ENCODE data around the gene COL9A3. TPM values are rescaled to one million over a fixed set of nuclear protein-coding genes. Genes with fewer than 3 reads are reported as not detected.

COL9A3 gene
- total RNA-seq, 1 experiment from 2014 or later = 7.8 TPM

GRCh38 chr20:62795023-62795761 is 21.7 kb upstream of the COL9A3 start:
- no peak for DNase-seq (ENCODE audit: extremely low read depth, low read depth)

DNA sequence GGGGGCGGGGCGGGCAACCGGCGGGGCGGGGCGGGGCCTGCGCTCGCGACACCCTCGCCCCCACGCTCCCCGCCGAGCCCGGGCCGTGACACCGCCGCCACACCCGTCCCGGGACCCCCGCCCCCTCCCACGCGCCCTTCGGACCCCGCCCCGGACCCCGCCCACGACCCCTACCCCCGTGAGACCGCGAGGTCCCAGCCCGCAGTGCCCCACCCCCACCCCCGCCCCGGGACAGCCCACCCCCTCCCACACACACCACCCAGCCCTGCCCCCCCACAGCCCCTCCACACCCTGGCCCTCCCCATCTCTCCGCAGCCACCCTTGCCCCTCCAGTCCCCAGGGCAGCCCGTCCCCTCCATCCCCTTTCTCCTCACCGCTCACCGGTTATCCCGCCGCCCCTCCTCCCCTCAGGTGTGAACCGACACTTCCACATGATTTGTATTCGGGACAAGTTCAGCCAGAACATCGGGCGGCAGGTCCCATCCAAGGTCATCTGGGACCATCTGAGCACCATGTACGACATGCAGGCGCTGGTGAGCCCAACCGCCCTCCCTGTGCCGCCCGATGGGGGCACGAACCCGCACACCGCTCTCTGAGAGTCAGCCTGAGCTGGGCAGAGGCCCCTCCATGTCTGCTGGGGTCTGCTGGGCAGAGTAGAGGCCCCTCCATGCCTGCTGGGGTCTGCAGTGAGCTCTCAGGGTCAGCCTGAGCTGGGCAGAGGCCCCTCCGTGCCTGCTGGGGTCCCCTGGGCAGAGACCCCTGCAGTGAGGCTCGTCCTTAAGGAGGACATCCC is 20.0 kb upstream of the COL9A3 start:
- DNase-seq (ENCODE audit: extremely low read depth, low read depth) = no peak

DNA sequence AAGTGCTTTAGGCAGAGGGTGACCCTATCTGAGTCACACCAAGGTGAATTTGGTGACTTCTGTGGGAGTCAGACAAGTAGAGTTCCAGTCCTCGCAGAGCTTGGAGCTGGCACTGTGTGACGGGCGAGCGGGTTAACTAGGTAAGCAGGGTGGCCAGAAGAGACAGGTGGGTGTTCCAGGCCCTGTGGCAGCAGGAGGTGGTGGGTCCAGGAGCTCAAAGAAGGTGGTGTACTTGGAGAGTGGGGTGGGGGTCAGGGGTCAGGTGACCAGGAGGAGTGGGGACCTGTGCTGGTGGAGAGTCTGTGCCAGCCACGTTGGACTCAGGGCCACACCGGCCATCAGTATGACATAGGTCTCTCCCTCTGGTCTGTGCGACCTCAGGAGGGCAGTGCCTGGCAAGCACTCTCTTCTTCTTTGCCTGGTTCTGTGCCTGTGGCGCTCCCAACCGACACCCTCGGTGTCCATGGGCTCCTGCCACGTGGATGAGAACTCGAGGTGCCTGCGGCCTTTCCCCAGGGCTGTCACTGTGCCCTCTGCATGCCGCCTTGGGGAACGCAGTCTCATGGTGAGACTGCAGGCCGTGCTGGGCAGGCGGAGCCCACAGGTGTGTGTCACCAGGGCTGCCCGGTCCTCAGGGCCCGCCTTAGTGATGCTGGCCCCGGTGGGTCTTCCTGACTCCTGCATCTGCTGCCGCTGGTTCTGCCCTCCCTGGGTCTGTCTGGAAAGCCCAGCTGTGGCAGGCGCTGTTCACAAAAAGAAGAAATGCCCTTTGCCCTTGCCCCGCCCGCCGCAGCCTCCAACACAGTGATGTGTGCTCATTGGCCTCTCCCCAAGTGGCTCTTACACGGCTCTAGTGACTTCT is 18.9 kb upstream of the COL9A3 start:
- no peak for DNase-seq (ENCODE audit: extremely low read depth, low read depth)

- DNase-seq (ENCODE audit: extremely low read depth, low read depth) = no peak
Observed at GRCh38 chr20:62799036-62799435, 17.8 kb upstream of the COL9A3 start.

DNA sequence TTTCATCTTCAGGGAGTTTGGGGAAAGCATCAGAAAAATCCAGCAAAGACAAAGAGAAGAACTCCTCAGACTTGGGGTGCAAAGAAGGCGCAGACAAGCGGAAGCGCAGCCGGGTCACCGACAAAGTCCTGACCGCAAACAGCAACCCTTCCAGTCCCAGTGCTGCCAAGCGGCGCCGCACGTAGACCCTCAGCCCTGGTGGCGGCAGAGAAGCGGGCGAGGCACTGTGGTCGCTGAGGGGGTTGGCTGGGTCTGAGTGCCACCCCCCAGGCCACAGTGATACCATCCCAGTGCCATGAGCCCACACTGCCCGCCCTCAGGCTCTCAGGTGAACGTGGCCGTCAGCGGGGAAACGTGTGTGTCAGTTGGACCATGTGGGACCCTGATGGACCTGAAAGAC is 17.4 kb upstream of the COL9A3 start:
- DNase-seq (ENCODE audit: extremely low read depth, low read depth) = no peak

- DNase-seq (ENCODE audit: extremely low read depth, low read depth) = no peak
Observed at GRCh38 chr20:62799873-62800272, 17.0 kb upstream of the COL9A3 start.

GRCh38 chr20:62800314-62801259 is 16.3 kb upstream of the COL9A3 start:
- no peak for DNase-seq (ENCODE audit: extremely low read depth, low read depth)

GRCh38 chr20:62801284-62802010 is 15.4 kb upstream of the COL9A3 start:
- no peak for DNase-seq (ENCODE audit: extremely low read depth, low read depth)

DNA sequence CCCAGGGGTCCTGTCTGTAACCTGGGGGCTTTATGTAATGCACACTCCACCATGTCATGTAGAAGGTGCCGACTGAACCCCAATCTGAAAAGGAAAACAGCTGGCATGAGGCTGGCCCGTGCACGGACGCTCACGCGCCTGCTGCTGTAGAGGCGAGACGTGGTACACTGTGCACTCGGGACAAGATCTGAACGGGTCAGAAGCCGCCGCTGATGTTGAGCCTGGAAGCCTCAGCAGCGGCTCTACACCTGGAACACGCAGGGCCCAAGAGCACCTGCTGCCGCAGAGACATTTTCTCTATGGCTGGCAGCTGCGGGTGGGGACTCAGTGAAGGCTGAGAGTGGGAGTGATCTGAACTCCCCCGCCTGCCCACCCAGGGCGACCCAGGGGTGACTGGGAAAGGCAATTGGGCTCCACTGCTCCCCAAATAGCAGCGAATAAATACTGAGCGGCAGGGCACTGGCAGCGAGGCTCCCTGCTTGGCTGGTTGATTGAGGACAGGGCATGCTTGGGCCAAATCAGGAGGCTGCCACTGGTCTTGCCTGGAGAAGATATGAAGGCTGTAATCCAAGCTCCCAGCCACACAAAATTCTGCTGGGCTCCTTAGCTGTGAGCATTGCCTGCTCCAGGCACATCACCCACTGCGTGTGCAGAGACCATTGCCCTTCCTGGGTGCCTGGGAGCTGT is 14.7 kb upstream of the COL9A3 start:
- no peak for DNase-seq (ENCODE audit: extremely low read depth, low read depth)

- no peak for DNase-seq (ENCODE audit: extremely low read depth, low read depth)
Observed at GRCh38 chr20:62804021-62804626, 12.7 kb upstream of the COL9A3 start.

DNA sequence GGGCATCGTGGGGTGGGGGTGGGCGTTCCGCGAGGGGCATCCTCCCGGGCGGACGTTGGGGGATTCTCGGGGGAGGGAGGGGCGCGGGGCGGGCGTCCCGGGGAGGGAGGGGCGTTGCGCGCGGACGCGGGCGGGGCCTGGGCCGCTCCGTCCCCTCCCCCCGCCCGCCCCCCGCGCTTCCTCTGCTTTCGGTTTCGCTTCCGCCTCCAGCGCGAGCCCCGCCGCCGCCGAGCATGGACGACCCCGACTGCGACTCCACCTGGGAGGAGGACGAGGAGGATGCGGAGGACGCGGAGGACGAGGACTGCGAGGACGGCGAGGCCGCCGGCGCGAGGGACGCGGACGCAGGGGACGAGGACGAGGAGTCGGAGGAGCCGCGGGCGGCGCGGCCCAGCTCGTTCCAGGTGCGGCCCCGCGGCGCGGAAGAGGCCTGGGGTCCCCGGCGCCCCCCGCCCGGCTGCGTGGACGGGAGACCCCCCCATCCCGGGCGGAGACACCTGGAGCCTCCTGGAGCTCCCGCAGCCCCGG is 12.2 kb upstream of the COL9A3 start, which contains the start of gene OGFR:
Gene OGFR (plus strand): TSS at position 209 of the 528 bp plus-strand sequence. CDS start 25 bp downstream, at position 234.
- DNase-seq (ENCODE audit: extremely low read depth, low read depth) = no peak

GRCh38 chr20:62805155-62805710 is 11.6 kb upstream of the COL9A3 start:
- no peak for DNase-seq (ENCODE audit: extremely low read depth, low read depth)

DNA sequence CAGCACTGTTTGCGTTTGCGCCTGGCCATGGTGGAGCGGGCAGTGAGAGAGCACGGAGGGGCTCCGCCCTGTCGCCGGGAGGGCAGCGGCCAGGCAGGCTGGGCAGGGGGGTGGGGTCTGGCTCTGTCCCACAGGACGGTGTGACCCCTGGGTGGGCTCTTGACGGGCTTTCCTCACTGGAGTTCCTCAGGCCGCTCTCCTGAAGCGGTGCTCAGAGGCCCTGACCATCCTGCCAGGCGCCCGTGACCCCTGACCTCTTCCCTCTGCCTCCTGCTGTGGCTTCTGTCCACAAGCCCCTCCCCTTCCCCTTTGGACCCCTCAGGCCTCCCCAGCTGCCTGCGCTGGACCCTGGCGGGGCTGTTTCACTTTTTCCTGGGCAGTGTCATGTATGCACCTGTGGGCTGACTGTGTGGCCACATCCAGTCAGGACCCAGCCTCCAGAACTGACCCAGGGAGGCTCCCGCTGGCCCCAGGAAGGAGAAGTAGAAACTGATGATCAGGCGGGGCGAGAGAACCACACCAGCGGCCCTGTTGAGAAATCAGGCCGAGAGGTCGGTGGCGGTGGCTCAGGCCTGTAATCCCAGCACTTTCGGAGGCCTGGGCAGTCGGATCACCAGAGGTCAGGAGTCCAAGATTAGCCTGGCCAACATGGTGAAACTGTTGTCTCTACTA is 11.0 kb upstream of the COL9A3 start:
- DNase-seq (ENCODE audit: extremely low read depth, low read depth) = no peak

DNA sequence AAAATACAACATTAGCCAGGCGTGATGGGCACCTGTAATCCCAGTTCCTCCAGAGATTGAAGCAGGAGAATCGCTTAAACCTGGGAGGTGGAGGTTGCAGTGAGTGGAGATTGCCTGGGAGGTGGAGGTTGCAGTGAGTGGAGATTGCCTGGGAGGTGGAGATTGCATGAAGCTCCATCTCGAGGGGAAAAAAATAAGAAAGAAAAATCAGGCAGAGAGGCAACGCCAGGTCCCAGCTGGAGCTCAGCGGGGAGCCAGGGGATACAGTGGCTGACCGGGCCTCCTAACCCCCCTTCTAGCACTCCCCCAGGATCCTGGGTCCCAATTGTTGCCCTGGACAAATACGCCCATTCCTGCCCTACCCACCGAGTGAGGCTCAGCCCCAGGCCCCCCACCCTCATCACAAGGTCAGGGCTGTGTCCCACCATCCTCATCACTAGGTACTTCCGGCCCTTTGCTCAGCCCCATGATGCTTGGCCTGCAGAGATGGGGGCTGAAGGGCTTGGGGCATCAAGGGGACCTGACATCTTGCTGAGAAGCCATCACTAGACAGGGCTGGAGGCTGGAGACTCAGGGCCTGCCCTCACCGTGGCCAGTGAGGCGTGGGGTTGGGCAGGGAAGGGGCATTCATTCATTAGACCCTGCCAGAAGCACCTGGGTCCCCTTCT is 10.3 kb upstream of the COL9A3 start:
- DNase-seq (ENCODE audit: extremely low read depth, low read depth) = no peak

- DNase-seq (ENCODE audit: extremely low read depth, low read depth) = no peak
Observed at GRCh38 chr20:62807444-62808210, 9.2 kb upstream of the COL9A3 start.

Measured in NCI-H460 (cell line).